Mucosa of stomach (tissue), 1 donor: ENCODE results near the gene SINHCAF.
"Not testable (repeated sequence)": the region's sequence is repeated elsewhere in the genome, so short reads cannot be mapped to it uniquely, and the experiment has no call there.

ENCODE experiments used
- H3K27me3 ChIP-seq: one replicate; pipeline ENCODE4 v1.7.0; 2013; ENCODE audit warnings: mild to moderate bottlenecking, low read length; ENCODE audit not compliant: control insufficient read depth, insufficient read depth
- H3K36me3 ChIP-seq: one replicate; pipeline ENCODE4 v1.7.0; 2013; ENCODE audit warnings: low read length; ENCODE audit not compliant: control insufficient read depth, insufficient read depth
- H3K4me1 ChIP-seq: one replicate; pipeline ENCODE4 v1.7.0; 2013; ENCODE audit warnings: mild to moderate bottlenecking, low read length; ENCODE audit not compliant: control insufficient read depth, insufficient read depth
- H3K4me3 ChIP-seq: one replicate; pipeline ENCODE4 v1.7.0; 2013; ENCODE audit warnings: low read length
- H3K9ac ChIP-seq: one replicate; pipeline ENCODE4 v1.7.0; 2013; ENCODE audit warnings: mild to moderate bottlenecking, low read length, moderate library complexity
- H3K9me3 ChIP-seq: one replicate; pipeline ENCODE4 v1.7.0; 2013; ENCODE audit warnings: mild to moderate bottlenecking, low read length, moderate library complexity; ENCODE audit not compliant: control insufficient read depth
- donor health status: Pancreatic carcinoma.

Gene SINHCAF

DNA sequence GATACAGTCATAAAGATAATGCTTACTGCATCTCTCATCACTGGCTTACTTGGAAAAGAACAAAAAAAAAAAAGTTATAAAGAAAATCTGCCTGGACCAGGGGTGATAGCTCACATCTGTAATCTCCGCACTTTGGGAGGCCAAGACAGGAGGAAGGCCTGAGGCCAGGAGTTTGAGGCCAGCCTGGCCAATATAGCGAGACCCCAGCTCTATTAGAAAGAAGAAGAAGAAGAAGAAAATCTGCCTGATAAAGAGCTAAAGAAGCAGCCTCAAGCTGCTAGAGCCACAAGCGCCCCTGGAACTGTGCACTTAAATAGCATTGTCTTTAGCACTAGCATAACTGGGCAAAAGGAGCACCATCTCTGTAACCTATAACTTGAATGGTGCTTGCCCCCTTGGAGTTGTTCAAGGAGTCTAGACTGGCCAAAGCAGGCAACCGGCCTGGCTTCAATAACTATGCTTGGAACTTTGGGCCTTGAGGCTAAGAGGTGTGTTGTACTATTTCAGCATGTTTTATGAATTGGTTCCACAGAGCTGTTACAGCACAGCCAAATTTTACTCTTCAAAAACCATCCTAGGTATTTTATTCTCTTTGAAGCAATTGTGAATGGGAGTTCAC, 53.2 kb downstream of the SINHCAF start:
- Histone ChIP-seq H3K36me3 (no peaks in the 10 kb centered on the region), H3K9me3 (no peaks in the 10 kb centered on the region), H3K27me3 (no peaks in the 10 kb centered on the region), H3K4me1 (no peaks in the 10 kb centered on the region), H3K9ac (no peak overlapping the region), H3K4me3 (no peak overlapping the region)

- H3K4me3 ChIP-seq, result no peak overlapping the region
- no peaks in the 10 kb centered on the region for H3K9me3 ChIP-seq
- no peak overlapping the region for H3K9ac ChIP-seq
- H3K4me1 ChIP-seq, result no peaks in the 10 kb centered on the region
- no peaks in the 10 kb centered on the region for H3K36me3 ChIP-seq
- no peaks in the 10 kb centered on the region for H3K27me3 ChIP-seq
Observed at GRCh38 chr12:31267966-31268365, 58.0 kb downstream of the SINHCAF start.

DNA sequence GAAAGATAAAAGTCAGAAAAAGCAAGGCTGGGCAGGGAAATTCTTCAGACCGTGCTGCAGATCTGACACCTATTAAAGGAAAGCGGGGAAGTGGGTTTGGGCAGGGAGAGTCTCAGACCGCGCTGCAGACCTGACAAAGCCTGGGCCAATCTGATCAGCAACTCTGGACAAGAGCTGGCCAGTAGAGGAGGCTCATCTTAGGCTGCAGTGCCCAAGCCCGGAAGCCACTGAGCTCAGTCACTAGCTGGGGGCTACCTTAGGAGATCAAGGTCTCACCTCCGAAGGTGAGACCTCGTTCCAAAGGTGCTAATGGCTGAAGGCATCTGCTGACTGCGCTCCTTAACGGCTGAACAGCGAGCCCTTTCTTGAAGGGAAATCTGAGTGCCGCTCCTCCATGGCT, 60.2 kb downstream of the SINHCAF start:
- H3K4me1 ChIP-seq, result no peaks in the 10 kb centered on the region
- no peaks in the 10 kb centered on the region for H3K36me3 ChIP-seq
- no peak overlapping the region for H3K4me3 ChIP-seq
- no peaks in the 10 kb centered on the region for H3K27me3 ChIP-seq
- H3K9ac ChIP-seq, result no peak overlapping the region
- no peaks in the 10 kb centered on the region for H3K9me3 ChIP-seq

DNA sequence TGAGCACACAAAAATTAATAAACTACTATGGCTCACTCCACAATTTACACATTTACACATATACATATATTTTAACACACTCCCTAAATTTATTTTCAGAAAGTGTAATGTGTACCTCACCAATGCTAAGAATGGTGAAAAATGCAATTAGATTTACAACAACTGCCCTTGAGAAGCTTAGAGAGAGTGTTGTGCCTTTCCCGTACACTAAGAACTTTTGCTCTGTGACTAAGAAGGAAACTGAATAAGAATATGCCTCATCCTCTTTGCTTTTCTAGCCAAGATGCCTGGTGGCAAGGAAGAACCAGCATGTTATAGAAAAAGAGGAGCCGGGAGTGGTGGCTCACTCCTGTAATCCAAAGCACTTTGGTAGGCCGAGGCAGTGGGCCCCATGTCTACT, 62.3 kb downstream of the SINHCAF start:
- H3K9ac ChIP-seq, result no peak overlapping the region
- no peaks in the 10 kb centered on the region for H3K4me1 ChIP-seq
- H3K36me3 ChIP-seq, result no peaks in the 10 kb centered on the region
- no peaks in the 10 kb centered on the region for H3K9me3 ChIP-seq
- H3K27me3 ChIP-seq, result no peaks in the 10 kb centered on the region
- no peak overlapping the region for H3K4me3 ChIP-seq

DNA sequence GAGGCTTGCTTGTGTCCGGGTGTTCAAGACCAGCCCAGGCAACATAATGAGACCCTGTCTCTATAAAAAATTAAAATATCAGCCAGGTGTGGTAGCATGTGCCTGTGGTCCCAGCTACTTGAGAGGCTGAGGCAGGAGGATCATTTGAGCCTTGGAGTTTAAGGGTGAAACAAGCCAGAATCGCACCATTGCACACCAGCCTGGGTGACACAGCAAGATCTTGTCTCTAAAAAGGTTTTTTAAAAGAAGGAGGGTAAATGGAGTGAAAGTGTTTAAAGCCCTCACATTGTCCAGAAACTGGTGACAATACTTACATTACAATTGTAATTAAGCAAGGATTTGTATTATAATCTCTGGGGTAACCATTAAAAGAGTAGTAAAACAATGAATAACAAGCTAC, 64.2 kb downstream of the SINHCAF start:
- Histone ChIP-seq H3K4me1 (no peaks in the 10 kb centered on the region), H3K4me3 (no peak overlapping the region), H3K9ac (no peak overlapping the region), H3K9me3 (no peaks in the 10 kb centered on the region), H3K27me3 (no peaks in the 10 kb centered on the region), H3K36me3 (no peaks in the 10 kb centered on the region)

DNA sequence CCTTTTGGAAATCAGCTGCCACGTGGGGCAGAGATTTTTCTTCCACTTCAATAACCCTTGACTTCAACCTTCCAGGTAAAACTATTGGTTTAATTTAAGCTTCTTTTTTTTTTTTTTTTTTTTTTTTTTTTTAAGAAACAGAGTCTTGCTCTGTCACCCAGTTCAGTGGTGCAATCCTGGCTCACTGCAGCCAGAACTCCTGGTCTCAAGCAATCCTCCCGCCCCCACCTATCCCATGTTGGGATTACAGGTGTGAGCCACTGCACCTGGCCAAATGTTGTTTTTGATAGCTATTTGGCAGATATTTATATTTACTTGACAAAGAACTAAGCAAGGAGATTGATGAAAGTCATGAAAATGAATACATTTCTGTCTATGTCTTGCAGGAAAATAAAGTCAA, 65.1 kb downstream of the SINHCAF start:
- H3K27me3 ChIP-seq, result no peaks in the 10 kb centered on the region
- no peaks in the 10 kb centered on the region for H3K9me3 ChIP-seq
- no peaks in the 10 kb centered on the region for H3K36me3 ChIP-seq
- H3K4me1 ChIP-seq, result no peaks in the 10 kb centered on the region
- H3K9ac ChIP-seq, result no peak overlapping the region
- no peak overlapping the region for H3K4me3 ChIP-seq

- Histone ChIP-seq H3K4me1 (no peaks in the 10 kb centered on the region), H3K4me3 (no peak overlapping the region), H3K9ac (no peak overlapping the region), H3K9me3 (no peaks in the 10 kb centered on the region), H3K27me3 (no peaks in the 10 kb centered on the region), H3K36me3 (no peaks in the 10 kb centered on the region)
Observed at GRCh38 chr12:31259136-31259886, 66.6 kb downstream of the SINHCAF start.

GRCh38 chr12:31257784-31258183, 68.2 kb downstream of the SINHCAF start:
- H3K27me3 ChIP-seq, result no peaks in the 10 kb centered on the region
- no peaks in the 10 kb centered on the region for H3K36me3 ChIP-seq
- no peak overlapping the region for H3K4me3 ChIP-seq
- no peak overlapping the region for H3K9ac ChIP-seq
- H3K9me3 ChIP-seq, result no peaks in the 10 kb centered on the region
- H3K4me1 ChIP-seq, result no peaks in the 10 kb centered on the region

GRCh38 chr12:31251707-31252611, 74.0 kb downstream of the SINHCAF start:
- H3K27me3 ChIP-seq, H3K36me3 ChIP-seq, H3K4me3 ChIP-seq, H3K9me3 ChIP-seq, H3K4me1 ChIP-seq, H3K9ac ChIP-seq: not testable (repeated sequence)

DNA sequence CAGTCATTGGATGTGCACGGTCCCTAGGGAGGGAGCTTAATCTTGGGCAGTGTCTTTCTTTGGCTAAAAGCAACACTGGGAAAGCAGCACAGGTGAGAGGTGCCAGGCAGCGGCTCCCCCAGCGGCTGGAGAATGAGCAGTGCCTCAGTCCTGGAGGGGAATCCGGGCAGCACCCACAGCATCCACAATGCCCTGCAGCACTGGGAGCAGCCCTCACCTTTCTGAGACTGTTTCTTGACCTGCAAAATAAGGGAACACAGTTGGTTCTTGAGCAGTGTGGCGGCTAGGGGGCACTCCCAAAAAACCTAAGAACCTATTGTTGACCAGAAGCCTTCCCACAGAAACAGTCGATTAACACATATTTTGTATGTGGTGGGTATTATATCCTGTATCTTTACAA, 75.8 kb downstream of the SINHCAF start:
- Histone ChIP-seq H3K9me3 (no peaks in the 10 kb centered on the region), H3K4me1 (no peaks in the 10 kb centered on the region), H3K36me3 (no peaks in the 10 kb centered on the region), H3K27me3 (no peaks in the 10 kb centered on the region), H3K4me3 (no peak overlapping the region), H3K9ac (no peak overlapping the region)

- Histone ChIP-seq H3K9me3 (no peaks in the 10 kb centered on the region), H3K4me1 (no peaks in the 10 kb centered on the region), H3K4me3 (no peak overlapping the region), H3K9ac (no peak overlapping the region), H3K36me3 (no peaks in the 10 kb centered on the region), H3K27me3 (no peaks in the 10 kb centered on the region)
Observed at GRCh38 chr12:31249356-31249755, 76.6 kb downstream of the SINHCAF start.

DNA sequence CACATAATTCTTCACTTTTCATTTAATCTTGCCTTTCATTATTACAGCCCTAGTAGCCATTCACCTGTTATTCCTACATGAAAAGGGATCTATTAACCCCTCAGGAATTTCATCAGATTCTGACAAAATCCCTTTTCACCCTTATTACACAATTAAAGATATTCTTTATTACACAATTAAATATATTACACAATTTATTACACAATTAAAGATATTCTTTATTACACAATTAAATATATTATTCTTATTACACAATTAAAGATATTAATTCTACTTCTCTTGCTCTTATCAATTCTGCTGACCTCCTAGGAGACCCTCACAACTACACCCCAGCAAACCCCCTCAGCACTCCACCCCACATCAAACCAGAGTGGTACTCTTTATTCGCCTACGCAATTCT, 77.1 kb downstream of the SINHCAF start:
- no peaks in the 10 kb centered on the region for H3K4me1 ChIP-seq
- H3K36me3 ChIP-seq, result no peaks in the 10 kb centered on the region
- no peaks in the 10 kb centered on the region for H3K27me3 ChIP-seq
- H3K9me3 ChIP-seq, result no peaks in the 10 kb centered on the region
- no peak overlapping the region for H3K9ac ChIP-seq
- H3K4me3 ChIP-seq, result no peak overlapping the region
